NCI-H2227 (cell line): ENCODE results near the gene DIPK1B.

Source experiments
- DNase-seq: peaks from one replicate; lab custom pipeline; 2025; ENCODE audit not compliant: unreplicated experiment; lab: John Stamatoyannopoulos, UW

Gene DIPK1B

GRCh38 chr9:136673088-136673974 is 39.0 kb upstream of the DIPK1B start:
- no peak for DNase-seq

- no peak for DNase-seq
Measured at GRCh38 chr9:136673975-136674785, 38.2 kb upstream of the DIPK1B start.

GRCh38 chr9:136674786-136675349 is 37.5 kb upstream of the DIPK1B start:
- no peak for DNase-seq

- no peak for DNase-seq
Measured at GRCh38 chr9:136675477-136676296, 36.7 kb upstream of the DIPK1B start.

- no peak for DNase-seq
Measured at GRCh38 chr9:136676297-136676794, 36.0 kb upstream of the DIPK1B start.

GRCh38 chr9:136676920-136677686 is 35.3 kb upstream of the DIPK1B start:
- no peak for DNase-seq

GRCh38 chr9:136678034-136678433 is 34.3 kb upstream of the DIPK1B start:
- no peak for DNase-seq

GRCh38 chr9:136678624-136679023 is 33.7 kb upstream of the DIPK1B start:
- DNase-seq = no peak

- no peak for DNase-seq
Measured at GRCh38 chr9:136679431-136679941, 32.9 kb upstream of the DIPK1B start.

GRCh38 chr9:136681029-136681428 is 31.3 kb upstream of the DIPK1B start:
- DNase-seq = no peak

GRCh38 chr9:136681945-136682699 is 30.2 kb upstream of the DIPK1B start:
- DNase-seq = no peak

- DNase-seq = no peak
Measured at GRCh38 chr9:136682710-136683109, 29.7 kb upstream of the DIPK1B start.

GRCh38 chr9:136683173-136683745 is 29.1 kb upstream of the DIPK1B start:
- DNase-seq = no peak

GRCh38 chr9:136683755-136684154 is 28.6 kb upstream of the DIPK1B start:
- DNase-seq = no peak

- DNase-seq = no peak
Measured at GRCh38 chr9:136684339-136684738, 28.0 kb upstream of the DIPK1B start.

GRCh38 chr9:136684799-136685198 is 27.6 kb upstream of the DIPK1B start:
- DNase-seq = no peak

- DNase-seq = no peak
Measured at GRCh38 chr9:136685216-136685615, 27.2 kb upstream of the DIPK1B start.

- DNase-seq = no peak
Measured at GRCh38 chr9:136685790-136686533, 26.4 kb upstream of the DIPK1B start.
